ENCODE results near the gene SIAH3.

DNA sequence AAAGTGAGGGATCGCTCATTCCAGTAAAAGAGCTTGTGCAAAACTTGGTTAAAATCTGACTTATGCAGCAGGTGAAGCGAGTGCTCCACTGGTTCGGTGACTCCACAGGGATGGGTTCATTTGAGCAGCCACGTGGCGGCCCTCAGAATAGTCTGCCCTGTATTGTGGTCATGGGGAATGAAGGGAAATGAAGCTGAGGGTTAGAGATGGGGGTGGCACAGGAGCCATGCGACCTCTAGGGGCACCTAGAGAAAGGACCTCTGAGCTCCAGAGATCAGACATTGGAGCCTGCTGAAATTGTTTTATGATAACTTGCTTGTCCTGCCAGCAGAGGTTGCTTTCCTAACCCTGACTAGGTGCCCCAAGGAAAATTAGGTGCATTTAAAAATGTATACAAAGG is 122.8 kb downstream of the SIAH3 start:
- TF ChIP-seq, protein P1, sequence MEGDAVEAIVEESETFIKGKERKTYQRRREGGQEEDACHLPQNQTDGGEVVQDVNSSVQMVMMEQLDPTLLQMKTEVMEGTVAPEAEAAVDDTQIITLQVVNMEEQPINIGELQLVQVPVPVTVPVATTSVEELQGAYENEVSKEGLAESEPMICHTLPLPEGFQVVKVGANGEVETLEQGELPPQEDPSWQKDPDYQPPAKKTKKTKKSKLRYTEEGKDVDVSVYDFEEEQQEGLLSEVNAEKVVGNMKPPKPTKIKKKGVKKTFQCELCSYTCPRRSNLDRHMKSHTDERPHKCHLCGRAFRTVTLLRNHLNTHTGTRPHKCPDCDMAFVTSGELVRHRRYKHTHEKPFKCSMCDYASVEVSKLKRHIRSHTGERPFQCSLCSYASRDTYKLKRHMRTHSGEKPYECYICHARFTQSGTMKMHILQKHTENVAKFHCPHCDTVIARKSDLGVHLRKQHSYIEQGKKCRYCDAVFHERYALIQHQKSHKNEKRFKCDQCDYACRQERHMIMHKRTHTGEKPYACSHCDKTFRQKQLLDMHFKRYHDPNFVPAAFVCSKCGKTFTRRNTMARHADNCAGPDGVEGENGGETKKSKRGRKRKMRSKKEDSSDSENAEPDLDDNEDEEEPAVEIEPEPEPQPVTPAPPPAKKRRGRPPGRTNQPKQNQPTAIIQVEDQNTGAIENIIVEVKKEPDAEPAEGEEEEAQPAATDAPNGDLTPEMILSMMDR (IDR thresholded peaks at IDR 0.05; ENCODE audit: low read depth, low read length, poor library complexity, severe bottlenecking), result peak; percentile 56
- TF ChIP-seq EZH2phosphoT487 (IDR thresholded peaks at IDR 0.05; ENCODE audit: borderline replicate concordance, low read length), result no peak
